NCI-H2029 treated with DMSO at 0.1 percent for 48 hours (cell line): ENCODE results near the gene ESRRB.

Experiments
- DNase-seq: peaks from one replicate; lab custom pipeline; 2025; lab: John Stamatoyannopoulos, UW

The ESRRB gene

GRCh38 chr14:76375947-76376404 lies at the start of gene ESRRB:
ESRRB (plus strand) TSS chr14:76376137; CDS start chr14:76376402, 265 bp downstream.
- no peak for DNase-seq

DNA sequence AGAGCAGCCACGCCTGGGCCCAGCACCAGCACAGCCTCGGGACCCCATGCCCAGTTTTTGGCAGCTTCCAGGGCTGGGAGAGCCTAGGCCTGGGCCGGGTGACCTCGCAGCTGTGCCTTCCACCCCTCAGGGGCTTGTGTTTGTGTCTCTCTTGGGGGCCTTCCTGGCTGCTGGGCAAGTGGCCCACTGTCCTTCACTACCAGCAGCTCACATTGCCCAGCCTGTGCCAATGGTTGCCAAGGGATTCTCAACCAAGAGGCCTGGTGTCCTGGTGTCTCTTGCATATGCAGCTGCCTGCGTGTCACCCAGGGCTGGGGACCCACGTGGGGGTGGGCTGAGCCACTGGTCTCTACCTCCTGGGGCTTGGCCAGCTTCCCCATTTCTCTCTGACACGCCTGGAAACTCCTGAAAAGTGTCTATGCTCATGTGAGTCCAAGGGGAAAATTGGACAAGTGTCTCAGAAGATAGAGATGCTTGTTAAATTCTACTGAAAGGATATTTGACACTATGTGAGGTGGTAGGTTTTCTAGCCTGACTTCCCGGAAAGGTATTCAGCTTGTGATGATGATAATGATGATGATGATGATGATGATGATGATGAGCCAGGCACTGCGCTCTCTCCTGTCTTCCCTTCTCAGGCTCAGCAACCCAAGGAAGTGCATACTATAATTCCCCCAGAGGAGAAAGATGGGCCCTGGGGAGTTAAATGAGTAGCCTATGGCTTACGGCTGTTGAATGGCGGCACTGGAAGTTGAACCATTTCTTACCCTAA lies 48.8 kb upstream of the ESRRB start:
- no peak for DNase-seq

DNA sequence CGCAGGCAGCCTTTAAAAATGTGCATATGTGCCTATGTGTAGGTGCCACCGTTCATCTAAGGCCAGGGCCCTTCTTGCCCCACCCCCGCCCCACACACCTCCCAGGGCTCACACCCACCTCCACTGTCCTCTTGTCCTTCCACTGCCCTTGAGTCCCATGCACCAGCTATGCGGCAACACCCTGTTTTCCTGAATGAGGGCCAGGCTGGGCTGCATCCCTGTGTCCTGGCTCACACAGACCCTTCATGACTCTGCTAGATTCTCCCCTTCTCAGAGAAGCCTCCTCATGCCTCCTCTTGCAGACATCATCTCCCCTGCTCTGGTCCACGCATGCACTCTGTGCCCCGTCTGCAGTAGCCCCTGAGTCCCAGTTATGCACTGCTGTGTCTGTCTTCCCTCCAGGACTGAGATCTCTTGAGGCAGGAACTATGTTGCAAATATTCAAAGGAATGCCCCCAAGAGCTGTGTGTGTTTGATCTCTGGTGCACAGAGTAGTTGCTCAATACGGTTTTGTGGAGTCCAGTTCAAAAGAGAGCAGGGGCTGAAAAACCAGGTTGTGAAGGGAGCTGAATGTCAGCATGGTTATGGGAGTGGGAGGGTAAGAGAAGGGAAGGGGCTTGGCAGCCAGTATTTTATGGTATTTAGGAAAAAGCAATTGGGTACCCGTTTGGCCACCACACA lies 47.3 kb upstream of the ESRRB start:
- DNase-seq: no peak

DNA sequence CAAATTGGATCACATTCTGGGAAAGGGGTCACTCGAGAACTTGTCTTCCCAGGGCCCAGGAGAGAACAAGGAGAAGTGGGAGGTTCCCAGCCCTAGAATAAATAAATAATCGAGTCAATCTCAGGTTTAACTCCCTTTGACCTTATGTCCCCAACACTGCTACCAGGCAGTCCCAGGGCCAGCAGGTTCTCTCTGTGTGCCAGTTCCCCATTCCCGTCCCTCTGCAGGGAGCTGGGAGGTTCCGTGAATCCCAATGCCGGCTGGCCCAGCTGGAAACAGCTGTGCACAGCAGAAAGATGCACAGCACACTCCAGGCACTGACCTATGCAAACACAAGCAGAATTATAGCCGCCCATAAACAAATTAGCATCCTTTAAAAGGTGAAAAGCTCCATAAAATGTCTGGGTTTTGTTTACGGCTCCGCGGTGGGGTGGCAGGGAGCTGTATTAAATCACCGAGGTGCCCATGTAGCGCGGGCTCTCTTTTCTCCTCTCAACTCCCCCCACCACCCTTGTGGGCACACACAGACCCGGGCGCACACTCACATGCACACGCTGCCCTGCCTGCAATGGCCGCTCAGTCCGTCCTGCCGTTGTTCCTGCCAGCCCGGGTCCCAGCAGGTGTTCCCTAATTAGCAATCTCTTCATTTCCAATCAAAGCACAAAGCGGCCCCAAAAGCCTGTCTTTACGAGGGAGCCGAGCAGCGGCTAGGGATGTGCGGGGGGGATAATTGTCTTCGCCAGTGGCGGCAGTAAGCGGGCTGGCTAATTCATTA lies 46.6 kb upstream of the ESRRB start:
- DNase-seq: no peak

DNA sequence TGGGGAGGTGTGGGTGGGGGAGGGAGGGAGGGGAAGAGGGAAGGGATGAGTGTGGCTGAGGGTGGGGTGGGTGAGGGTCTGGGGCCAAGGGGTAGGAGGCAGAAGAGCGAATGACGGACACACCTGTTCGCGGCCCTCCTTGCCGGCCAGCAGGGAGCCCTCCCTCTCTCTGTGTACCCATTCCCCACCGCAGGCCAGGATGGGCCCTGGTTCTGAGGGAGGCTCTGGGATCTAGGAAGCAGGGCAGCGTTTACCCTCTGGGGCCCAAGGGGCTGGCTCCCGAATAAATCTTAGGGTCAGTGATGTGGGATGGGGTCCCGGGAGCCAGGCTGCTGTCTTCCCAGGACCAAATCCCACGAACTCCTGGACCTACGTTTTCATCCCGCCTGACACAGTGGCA lies 46.0 kb upstream of the ESRRB start:
- DNase-seq: no peak

GRCh38 chr14:76330411-76331327 lies 45.3 kb upstream of the ESRRB start:
- no peak for DNase-seq

- no peak for DNase-seq
Measured at GRCh38 chr14:76331328-76332011, 44.5 kb upstream of the ESRRB start.

GRCh38 chr14:76333664-76334063 lies 42.3 kb upstream of the ESRRB start:
- no peak for DNase-seq

DNA sequence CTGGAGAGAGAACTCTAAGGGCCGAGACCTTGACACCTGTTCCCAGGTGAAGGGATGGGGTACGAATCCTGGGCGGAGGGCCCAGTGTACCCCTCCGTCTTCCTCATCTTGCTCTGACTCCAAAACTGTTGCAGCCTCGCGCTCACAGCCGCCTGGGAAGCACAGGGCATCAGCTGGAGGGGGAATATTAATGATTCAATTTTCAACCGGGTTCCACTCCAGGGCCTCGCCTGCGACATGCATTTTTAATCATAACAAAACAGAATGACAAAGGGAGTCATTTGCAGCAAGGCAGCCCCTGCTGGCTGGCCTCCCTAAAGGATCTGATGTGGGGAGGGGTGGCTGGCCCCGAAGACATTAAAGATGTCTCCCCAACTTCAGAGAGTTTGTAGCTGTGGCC lies 41.6 kb upstream of the ESRRB start:
- no peak for DNase-seq

DNA sequence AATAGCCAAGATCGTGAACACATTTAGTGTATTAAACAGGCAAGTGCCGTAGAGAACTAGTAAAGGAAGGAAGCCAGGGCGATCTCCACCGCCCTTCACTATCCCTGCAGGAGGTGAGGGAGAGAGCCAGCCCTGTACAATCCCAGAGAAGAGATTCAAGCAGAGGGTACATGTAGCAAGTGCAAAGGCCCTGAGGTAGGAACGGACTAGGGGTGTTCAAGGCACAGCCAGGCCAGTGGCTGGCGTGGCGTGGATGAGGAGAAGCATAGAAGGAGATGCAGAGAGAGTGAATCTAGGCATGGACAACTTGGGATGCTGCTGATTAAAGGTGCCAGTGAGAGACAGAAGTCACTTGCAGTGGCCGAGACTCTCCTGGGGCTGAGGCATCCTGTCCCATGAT lies 39.1 kb upstream of the ESRRB start:
- DNase-seq: no peak

DNA sequence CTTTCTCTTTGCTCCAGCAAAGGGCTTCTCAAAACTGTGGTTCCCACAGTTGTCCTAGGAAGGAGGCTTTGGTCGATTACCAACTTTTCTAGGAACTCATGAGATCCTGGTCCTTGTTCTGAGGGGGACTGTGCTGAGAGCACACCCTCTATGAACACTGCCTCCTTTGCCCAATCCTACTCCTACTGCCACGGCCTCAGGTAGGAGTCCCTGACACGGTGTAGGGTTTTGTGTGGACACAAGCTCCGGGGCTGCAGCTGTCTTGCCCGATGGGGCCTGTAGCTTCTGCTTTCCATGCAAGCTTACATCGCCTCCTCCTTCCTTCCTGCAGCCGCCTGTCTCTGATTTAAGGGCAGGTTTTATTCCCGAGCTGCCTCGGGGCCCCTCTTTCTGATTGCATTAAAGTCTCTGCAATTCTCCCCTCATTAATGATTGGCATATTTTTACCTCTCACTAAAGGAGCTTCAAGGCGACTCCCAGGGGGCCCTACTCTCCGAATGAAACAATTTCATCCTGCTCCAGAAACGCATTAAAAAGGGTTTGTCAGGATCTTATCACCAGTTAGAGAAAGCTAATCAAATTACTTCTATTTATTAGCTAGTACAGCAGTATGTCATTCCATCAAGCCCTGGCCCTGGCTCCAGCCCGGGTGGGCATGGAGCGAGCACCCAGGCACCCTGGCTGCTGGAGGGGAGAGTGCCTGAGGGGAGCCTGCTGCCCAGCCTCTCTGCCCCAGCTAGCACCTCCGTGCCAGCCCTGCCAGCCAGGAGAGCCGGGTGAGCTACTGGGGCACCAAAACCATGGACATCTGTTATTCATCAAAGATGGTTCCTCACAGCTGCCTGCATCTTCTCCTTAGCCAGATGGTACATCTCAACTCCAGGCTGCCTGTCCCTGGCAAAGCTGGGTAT lies 38.0 kb upstream of the ESRRB start:
- no peak for DNase-seq

DNA sequence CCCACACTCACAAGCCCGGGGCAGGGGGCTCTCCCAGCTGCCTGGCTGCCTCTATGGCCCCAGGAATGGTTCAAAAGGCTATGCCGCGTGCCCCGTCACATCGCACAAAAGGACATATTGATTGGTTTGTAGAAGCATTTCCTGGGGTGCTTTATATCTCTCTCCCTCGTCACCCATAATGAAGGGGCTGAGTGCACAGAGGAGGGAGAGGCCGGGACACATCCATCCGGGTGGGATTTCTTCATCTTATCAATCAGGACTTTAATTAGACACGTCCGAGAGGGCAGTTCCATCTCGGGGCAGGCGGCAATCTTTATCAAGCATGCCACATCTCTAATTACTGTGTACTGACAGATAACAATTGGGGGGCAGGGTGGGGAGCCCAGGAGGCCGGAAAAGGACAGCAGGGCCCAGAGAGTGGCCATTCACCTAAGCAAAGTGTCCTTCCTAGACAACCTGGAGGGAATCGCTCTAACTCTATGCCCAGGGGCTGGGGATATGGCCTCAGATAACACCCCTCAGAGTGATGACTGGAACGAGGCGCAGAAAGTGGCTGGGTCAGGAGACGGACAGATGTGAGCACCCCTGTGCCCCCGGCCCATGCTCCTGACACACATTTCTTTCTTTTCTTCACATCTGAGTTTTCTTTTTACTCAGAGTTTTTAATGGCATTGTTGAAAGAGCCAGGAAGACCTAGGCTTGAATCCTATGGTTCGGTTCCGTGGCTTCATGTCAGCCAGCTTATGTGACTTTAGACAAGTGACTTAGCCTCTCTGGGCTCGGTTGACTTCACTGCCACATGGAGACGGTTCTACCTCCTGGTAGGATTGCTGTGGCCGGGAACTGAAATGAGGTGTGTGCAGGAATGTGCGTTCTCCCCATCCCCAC lies 36.0 kb upstream of the ESRRB start:
- DNase-seq: no peak

DNA sequence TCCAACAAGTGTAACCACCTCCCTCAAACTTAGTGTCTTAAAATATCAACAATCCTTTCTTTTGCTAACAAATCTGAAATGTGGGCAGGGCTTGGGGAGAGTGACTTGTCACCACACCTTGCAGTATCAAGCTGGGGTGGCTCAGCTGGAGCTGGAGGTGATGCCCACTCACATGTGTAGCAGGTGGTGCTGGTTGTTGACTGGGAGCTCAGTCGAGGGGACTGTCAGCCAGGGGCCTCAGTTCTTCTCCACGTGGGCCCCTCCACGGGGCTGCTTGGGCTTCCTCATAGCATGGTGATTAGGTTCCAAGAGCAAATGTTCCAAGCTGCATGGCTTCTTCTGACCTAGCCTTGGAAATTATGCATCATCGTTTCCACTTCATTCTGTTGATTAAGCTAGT lies 32.6 kb upstream of the ESRRB start:
- DNase-seq: no peak

GRCh38 chr14:76346391-76347160 lies 29.4 kb upstream of the ESRRB start:
- DNase-seq: no peak

- no peak for DNase-seq
Measured at GRCh38 chr14:76348898-76349297, 27.0 kb upstream of the ESRRB start.

DNA sequence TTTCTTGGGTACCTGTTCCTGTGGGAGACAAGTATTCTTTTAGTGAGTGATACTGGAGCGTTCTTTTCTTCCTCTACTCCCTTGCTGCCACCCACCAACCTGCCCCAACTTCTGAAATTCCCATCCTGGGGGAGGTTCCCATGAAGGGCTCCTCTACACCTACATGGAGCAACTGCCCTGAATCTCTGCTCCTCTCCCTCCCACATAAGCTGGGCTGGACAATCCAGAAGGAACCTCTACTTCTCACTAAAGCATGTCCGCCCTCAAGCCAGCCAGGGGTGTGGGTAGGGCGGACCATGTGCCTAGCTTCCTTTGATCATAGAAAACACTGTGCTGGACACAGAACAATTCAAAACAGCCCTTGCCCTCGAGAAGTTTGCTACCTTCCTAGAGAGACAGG lies 25.9 kb upstream of the ESRRB start:
- DNase-seq: no peak

DNA sequence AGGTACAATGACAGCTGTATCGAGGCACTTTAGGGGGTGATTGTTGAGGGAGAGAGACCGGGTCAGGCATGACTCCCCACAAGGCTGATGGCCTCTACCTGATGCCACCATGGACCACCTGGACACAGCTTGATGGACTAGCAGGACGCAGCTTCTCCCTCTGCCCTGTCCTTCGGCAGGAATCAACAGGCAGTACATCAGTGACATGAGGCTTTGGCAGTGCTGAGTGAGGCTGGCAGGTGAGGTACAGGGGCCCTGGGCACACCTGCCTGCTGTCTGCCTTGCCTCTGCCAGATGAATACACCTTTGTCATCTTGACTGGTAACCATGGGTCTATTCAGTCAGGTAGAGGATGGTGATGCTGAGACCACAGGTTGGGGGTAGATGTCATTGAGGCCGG lies 25.3 kb upstream of the ESRRB start:
- no peak for DNase-seq

DNA sequence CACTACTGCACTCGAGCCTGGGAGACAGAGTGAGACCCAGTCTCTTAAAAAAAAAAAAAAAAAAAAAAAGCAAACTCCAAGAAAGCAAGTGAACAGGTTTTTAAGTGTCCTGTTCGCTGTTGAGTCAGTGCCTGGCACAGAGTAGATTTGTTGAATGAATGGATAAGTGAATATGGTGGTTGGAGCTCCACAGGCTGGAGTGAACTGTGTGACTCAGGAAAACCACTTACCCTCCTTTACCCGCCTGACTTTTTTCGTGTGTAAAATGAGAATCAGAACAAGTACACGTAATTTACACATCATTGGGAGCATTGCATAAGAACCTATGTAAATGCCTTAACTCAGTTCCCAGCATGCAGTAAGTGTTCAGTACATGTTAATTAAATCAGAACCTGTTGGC lies 24.0 kb upstream of the ESRRB start:
- DNase-seq: no peak
